Progenitor cell of endocrine pancreas (in vitro differentiated cells): ENCODE measurements around the gene GNGT2. TPM values are rescaled to one million over a fixed set of nuclear protein-coding genes. Genes with fewer than 3 reads are reported as not detected.
A peak's percentile ranks its signal among the peaks of the same experiment; 100 is the strongest.

Source experiments
- DNase-seq: peaks from one replicate; pipeline ENCODE4 v3.0.0; 2021; ENCODE audit warnings: low spot score; ENCODE audit not compliant: unreplicated experiment
- H3K27ac Mint-ChIP-seq: 2 replicates; pipeline ENCODE4 v1.8.0; 2021; ENCODE audit warnings: mild to moderate bottlenecking, moderate library complexity, mixed read lengths
- H3K27me3 Mint-ChIP-seq: 2 replicates; pipeline ENCODE4 v1.8.0; 2021; ENCODE audit warnings: mixed read lengths
- H3K36me3 Mint-ChIP-seq: 2 replicates; pipeline ENCODE4 v1.8.0; 2022; ENCODE audit warnings: mixed read lengths; ENCODE audit not compliant: insufficient read depth
- H3K4me1 Mint-ChIP-seq: 2 replicates; pipeline ENCODE4 v1.8.0; 2021; ENCODE audit warnings: low read depth, mixed read lengths
- H3K4me3 Mint-ChIP-seq: 2 replicates; pipeline ENCODE4 v1.8.0; 2021; ENCODE audit warnings: low read depth, mild to moderate bottlenecking, moderate library complexity, mixed read lengths
- H3K9me3 Mint-ChIP-seq: 2 replicates; pipeline ENCODE4 v1.8.0; 2021; ENCODE audit warnings: low read depth, mixed read lengths
- CTCF ChIP-seq: fragments of 200-600 bp; sonication (generic); IDR thresholded peaks from one replicate; pipeline ENCODE4 v1.5.0; 2021; ENCODE audit warnings: antibody characterized with exemption, mild to moderate bottlenecking; ENCODE audit not compliant: unreplicated experiment
- total RNA-seq: library from RNA; stranded (reverse); gene quantifications from 2 replicates; pipeline ENCODE4 v1.2.1, GENCODE V29; 2021

Gene GNGT2
- total RNA-seq, 1 donor from 2014 or later: not detected

GRCh38 chr17:49252148-49252695, 41.8 kb upstream of the GNGT2 start:
- TF ChIP-seq CTCF: peak; percentile 20
- H3K4me1 Mint-ChIP-seq: no peaks in the 10 kb centered on the region
- peaks cover 13% of the 10 kb centered on the region for H3K27me3 Mint-ChIP-seq
- no peaks in the 10 kb centered on the region for H3K9me3 Mint-ChIP-seq
- no peak for DNase-seq
- H3K36me3 Mint-ChIP-seq: no peaks in the 10 kb centered on the region
- no peak overlapping the region for H3K27ac Mint-ChIP-seq
- H3K4me3 Mint-ChIP-seq: no peak overlapping the region

DNA sequence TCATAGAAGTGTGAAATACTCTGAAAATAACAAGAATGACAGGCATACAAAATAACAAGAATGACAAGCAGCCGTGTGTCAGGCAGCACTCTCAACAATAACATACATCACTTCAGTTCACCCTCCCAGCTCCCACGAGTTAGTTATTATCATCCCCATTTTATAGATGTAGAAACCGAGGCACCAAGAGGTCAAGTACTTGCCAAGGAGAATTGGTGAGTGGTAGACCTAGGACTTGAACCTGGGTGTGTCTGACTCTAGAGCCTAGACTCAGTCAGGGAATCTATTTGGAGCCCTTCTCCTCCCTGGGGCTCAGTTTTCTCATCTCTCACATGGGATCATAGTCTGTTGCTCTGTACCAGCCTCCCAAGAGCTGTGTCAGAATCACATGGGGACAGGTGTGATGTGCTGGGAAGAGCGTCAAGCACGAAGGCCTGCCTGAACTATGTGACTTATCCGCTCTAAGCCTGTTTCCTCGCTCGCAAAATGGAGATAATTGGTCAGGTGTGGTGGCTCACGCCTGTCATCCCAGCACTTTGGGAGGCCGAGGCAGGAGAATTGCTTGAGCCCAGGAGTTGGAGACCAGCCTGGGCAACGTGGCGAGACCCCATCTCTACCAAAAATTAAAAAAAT, 39.6 kb upstream of the GNGT2 start:
- peaks cover 10% of the 10 kb centered on the region for H3K27me3 Mint-ChIP-seq
- no peaks in the 10 kb centered on the region for H3K4me1 Mint-ChIP-seq
- H3K9me3 Mint-ChIP-seq: no peaks in the 10 kb centered on the region
- TF ChIP-seq CTCF: no peak
- no peak overlapping the region for H3K4me3 Mint-ChIP-seq
- no peaks in the 10 kb centered on the region for H3K36me3 Mint-ChIP-seq
- no peak overlapping the region for H3K27ac Mint-ChIP-seq
- DNase-seq: no peak

- H3K4me1 Mint-ChIP-seq: no peaks in the 10 kb centered on the region
- no peak overlapping the region for H3K27ac Mint-ChIP-seq
- no peaks in the 10 kb centered on the region for H3K9me3 Mint-ChIP-seq
- no peak overlapping the region for H3K4me3 Mint-ChIP-seq
- H3K27me3 Mint-ChIP-seq: peaks cover 10% of the 10 kb centered on the region
- DNase-seq: no peak
- H3K36me3 Mint-ChIP-seq: no peaks in the 10 kb centered on the region
- no peak for TF ChIP-seq CTCF
Measured at GRCh38 chr17:49249292-49249794, 39.0 kb upstream of the GNGT2 start.

DNA sequence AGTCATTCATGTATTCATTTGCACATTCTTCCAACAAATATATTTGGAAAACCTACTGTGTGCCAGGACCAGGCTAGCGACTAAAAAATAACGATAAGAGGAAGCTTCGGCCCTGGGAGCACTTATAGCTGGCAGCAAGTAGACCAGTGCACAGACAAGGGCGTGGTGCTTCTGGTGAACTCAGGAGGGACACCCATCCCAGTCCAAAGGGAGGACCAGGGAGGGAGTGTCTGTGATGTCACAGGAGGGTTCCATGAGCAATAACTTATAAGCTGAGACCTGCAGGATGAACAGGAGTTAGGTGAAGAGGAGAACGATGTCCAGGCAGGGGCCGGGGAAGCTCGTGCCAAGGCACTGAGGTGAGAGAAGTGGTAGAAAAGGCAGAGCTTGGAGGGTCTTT, 37.6 kb upstream of the GNGT2 start:
- DNase-seq: no peak
- no peaks in the 10 kb centered on the region for H3K36me3 Mint-ChIP-seq
- no peaks in the 10 kb centered on the region for H3K4me1 Mint-ChIP-seq
- no peak for TF ChIP-seq CTCF
- H3K9me3 Mint-ChIP-seq: no peaks in the 10 kb centered on the region
- peaks cover 9% of the 10 kb centered on the region for H3K27me3 Mint-ChIP-seq
- H3K4me3 Mint-ChIP-seq: no peak overlapping the region
- H3K27ac Mint-ChIP-seq: no peak overlapping the region

GRCh38 chr17:49244839-49245238, 34.5 kb upstream of the GNGT2 start:
- Mint-ChIP-seq H3K27me3 (peaks cover 3% of the 10 kb centered on the region), H3K27ac (no peak overlapping the region), H3K36me3 (no peaks in the 10 kb centered on the region), H3K9me3 (no peaks in the 10 kb centered on the region), H3K4me1 (no peaks in the 10 kb centered on the region), H3K4me3 (no peak overlapping the region)
- no peak for DNase-seq
- TF ChIP-seq CTCF: no peak
